GM12873 (cell line): ENCODE measurements around the gene PNKD.

Experiments
- TF ChIP-seq, protein P1 (sequence below): IDR thresholded peaks from 2 replicates; pipeline ENCODE4 v1.5.1; 2012; ENCODE audit warnings: low read depth, mild to moderate bottlenecking, moderate library complexity, low read length, control low read depth; ENCODE audit not compliant: insufficient read depth; ENCODE audit errors: missing control alignments

The PNKD gene

DNA sequence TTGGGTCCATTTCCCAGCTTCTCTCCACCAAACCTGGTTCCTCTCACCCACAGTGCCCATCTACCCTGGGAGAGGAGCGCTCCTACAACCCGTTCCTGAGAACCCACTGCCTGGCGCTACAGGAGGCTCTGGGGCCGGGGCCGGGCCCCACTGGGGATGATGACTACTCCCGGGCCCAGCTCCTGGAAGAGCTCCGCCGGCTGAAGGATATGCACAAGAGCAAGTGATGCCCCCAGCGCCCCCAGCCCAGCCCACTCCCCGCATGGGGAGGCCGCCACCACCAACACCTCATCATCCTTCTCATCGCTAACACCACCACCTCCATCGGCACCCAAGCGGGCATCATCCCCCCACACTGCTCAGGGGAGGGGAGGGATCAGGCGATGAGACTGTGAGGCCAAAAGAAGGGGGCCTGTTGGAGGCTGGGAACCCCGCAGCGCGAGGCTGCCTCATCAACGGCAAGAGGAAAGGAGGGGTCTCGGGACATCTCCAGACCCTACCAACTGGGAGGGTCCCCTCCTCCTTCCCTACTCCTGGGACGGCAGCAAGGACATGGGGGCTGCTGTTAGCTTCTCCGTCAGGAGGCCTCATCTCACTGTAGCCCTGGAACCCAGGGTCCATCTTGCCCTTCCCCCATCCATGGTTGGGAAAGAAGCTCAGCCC lies 74.6 kb downstream of the PNKD start:
- TF ChIP-seq, protein P1, sequence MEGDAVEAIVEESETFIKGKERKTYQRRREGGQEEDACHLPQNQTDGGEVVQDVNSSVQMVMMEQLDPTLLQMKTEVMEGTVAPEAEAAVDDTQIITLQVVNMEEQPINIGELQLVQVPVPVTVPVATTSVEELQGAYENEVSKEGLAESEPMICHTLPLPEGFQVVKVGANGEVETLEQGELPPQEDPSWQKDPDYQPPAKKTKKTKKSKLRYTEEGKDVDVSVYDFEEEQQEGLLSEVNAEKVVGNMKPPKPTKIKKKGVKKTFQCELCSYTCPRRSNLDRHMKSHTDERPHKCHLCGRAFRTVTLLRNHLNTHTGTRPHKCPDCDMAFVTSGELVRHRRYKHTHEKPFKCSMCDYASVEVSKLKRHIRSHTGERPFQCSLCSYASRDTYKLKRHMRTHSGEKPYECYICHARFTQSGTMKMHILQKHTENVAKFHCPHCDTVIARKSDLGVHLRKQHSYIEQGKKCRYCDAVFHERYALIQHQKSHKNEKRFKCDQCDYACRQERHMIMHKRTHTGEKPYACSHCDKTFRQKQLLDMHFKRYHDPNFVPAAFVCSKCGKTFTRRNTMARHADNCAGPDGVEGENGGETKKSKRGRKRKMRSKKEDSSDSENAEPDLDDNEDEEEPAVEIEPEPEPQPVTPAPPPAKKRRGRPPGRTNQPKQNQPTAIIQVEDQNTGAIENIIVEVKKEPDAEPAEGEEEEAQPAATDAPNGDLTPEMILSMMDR: no peak

DNA sequence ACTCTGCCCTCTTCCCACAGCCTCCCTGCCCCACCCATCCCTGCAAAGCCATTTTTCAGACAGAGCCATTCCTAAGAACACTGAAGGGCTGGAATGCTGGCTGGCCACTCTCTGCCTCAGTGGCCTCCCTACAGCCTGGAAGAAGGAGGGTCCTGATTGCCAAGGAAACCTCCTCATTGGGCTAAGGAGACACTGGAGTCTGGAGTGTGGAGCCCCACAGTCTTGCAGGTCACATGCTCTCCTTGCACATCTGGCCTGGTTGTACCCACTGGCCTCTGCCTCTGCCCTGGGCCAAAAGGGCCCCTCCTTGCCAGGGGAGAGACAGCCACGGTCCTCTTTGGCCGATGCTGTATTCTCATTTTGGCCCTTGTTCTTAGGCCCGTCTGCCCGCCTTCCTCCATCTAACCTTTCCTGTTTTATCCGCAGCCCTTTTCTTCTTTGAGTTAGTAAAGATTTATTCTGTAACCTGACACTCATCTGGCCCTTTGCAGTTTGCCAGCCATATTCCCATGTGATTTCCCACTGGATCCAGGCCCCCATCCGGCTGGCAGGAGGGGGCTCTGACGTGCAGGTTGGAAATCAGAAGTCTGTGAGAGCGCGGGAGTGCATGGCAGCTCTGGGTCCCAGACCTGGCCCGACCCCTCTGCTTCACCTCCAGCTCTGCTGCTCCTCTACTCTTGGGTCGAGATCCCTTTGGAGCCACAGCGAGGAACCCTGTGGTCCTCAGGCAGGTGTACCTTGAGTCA lies 75.3 kb downstream of the PNKD start:
- TF ChIP-seq, protein P1: no peak

DNA sequence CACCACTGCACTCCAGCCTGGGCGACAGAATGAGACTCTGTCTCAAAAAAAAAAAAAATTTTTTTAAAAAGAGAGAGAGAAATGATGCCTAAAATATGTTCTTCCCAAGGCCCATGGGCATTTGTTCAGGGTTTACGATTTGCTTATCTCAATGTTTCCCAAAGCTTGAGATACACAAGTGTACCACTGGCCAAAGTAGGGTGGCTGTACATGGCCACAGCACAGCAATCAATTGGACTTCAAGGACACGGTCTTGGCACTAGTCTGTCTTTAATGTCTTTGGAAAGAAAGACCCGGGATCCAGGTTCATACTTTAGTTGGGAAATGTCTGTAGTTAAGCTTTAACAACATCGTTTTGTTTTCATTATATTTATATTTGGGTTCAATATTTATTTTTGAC lies 76.9 kb downstream of the PNKD start:
- TF ChIP-seq, protein P1: no peak

DNA sequence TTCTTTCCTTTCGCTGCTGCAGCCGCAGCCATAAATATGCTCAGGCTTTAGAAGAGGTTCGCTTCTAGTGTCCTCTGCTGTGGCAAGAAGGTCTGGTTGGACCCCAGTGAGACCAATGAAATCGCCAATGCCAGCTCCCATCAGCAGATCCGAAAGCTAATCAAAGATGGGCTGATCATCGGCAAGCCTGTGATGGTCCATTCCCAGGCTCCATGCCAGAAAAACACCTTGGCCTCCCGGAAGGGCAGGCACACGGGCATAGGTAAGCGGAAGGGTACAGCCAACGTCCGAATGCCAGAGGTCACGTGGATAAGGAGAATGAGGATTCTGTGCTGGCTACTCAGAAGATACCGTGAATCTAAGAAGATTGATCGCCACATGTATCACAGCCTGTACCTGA lies 83.7 kb downstream of the PNKD start:
- TF ChIP-seq, protein P1: no peak

DNA sequence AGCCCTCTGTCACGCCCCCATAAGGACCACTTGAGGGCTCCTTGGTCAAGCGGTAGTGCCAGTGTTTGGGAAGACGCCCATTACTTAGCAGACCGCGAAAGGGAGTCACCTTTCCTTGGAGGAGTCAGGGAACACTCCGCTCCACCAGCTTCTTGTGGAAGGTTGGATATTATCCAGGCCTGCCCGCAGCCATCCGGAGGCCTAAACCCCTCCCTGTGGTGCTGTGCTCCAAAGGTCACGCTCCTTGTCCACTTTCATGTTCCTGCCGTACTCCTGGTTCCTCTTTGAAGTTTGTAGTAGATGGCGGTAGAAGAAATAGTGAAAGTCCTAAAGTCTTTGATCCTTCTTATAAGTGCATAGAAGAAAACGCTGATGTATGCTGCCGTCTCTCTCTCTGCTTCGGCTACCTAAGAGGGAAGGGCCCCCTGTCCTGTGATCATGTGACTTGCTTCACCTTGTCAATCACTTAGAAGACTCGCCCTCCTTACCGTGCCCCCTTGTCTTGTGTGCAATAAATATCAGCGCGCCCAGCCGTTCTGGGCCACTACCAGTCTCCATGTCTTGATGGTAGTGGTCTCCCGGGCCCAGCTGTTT lies 84.6 kb downstream of the PNKD start:
- TF ChIP-seq, protein P1: no peak

DNA sequence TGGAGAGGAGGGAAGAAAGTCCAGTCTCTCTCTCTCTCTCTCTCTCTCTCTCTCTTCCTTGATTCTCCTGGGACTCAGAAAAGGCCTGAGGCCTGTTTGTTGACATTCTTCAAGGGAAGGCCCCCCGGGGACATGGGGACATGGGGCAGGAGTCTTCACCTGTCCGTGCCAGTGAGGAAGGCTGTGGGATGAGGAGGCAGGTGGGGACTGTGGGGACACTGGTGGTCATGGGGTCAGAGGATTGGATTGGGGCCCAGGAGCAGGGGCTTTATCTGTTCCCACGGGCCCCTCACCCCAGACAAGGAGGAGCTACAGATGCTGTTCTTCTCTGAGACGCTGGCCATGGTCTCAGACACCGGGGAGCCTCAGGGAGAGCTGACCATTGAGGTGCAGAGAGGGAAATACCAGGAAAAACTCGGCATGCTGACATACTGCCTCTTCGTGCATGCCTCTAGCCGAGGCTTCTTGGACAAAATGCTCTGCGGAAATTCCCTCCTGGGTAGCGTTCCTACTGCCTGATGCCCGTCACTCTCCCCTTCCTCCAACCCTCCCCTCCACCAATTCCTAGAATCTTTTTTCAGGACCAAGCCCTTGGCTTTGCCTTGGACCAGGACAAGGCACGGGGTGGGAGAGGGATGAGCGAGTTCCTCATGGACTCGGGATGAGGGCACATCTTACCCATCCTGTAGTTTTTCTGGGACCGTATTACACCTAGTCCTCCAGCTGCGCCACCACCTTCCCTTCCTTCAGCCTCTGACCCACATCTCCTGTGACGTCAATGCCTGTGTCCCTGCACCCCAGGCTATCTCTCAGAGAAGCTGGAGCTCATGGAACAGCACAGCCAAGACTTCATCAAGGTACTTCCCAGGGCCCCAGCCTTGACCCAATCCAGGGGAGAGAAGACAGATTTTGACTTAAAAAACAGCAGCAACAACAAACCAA lies 87.2 kb downstream of the PNKD start:
- TF ChIP-seq, protein P1: no peak
